GM19043 (cell line): ENCODE results near the gene CRB2.

ENCODE experiments used
- ATAC-seq: cut with Tn5 transposase; IDR thresholded peaks from one replicate; pipeline ENCODE4 v1.9.1; 2021; ENCODE audit warnings: low read depth; ENCODE audit not compliant: unreplicated experiment

CRB2 gene

DNA sequence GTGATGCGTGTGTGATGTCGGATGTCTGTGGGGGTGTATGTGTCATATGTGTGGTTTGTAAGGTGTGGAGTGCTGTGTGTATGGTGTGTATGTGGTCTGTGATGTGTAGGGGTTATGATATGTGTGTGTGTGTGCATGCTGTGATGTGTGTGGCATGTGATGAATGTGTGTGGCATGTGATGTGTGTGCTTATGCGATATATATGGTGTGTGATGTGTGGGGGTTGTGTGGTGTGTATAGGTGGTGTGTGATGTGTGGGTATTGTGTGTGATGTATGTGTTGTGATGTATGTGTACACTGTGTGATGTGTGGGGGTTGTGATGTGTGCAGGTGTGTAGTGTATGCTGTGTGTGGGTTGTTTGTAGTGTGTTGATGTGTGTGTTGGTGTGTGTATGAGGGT is 9.2 kb upstream of the CRB2 start:
- ATAC-seq = no peak

DNA sequence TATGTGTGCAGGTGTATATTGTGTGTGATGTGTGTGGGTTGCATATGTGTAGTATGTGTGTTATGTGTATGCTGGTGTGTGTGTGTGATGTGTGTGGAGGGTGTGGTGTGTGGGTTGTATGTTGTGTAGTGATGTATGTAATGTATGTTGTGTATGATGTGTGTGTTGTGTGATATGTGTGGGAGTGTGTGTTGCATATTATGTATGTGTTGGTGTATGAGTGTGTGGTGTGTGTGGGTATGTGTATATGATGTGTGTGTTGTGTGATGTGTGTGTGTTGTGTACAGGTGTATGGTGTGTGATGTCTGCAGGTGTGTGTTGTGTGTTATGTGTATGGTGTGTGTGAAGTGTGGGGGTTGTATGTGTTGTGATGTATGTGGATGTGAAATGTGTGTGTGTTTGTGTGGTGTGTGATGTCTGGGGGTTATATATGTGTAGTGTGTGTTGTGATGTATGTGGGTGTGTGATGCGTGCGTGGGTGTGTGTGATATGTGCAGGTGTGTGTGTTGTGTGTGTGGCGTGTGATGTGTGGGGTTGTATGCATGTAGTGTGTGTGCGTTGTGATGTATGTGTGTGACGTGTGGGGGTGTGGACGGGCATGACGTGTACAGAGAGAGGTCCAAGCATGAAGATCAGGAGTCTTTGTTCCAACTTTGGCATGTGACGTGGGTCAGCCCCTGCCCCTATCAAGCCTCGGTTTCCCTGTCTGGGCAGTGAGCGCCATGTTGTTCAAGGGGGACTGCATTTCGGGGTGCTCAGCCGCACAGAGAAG is 8.5 kb upstream of the CRB2 start:
- ATAC-seq = no peak

DNA sequence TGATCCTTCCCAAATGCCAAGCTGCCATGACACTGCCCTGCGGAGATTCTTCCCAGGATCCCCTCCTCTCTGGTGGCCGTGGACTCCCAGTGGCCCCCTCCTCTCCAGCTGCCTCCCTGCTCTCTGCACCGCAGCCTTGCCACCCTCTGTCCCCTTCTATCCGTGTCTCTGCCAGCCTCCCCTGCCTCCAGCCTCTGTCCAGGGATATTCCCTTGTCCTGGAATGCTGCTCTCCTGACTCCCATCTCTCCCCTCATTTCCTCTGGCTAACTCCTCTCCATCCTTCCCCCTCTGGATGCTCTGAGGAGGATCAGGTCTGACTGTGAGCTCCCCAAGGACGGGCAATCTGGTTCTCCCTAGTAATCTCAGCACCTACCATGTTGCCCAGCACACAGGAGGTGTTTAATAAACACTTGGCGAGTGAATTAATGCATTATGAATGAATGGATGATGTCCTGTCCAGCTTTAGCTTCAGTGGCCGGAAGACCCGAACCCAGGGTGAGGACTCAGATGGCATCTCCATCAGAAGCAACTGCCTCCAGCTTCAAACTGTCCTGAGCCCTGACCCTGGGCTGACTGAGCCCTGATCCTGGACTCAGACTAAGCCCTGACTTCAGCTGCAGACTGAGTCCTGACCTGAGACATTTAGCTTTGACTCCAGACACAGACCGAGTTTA is 7.5 kb upstream of the CRB2 start:
- ATAC-seq = no peak

GRCh38 chr9:123349033-123349432 is 7.0 kb upstream of the CRB2 start:
- no peak for ATAC-seq

GRCh38 chr9:123349691-123350480 is 6.1 kb upstream of the CRB2 start:
- peak; percentile 46 for ATAC-seq

GRCh38 chr9:123350590-123351310 is 5.2 kb upstream of the CRB2 start:
- ATAC-seq = no peak

GRCh38 chr9:123353041-123353440 is 3.0 kb upstream of the CRB2 start:
- no peak for ATAC-seq

GRCh38 chr9:123353984-123354591 is 1.9 kb upstream of the CRB2 start:
- ATAC-seq = peak; percentile 52

DNA sequence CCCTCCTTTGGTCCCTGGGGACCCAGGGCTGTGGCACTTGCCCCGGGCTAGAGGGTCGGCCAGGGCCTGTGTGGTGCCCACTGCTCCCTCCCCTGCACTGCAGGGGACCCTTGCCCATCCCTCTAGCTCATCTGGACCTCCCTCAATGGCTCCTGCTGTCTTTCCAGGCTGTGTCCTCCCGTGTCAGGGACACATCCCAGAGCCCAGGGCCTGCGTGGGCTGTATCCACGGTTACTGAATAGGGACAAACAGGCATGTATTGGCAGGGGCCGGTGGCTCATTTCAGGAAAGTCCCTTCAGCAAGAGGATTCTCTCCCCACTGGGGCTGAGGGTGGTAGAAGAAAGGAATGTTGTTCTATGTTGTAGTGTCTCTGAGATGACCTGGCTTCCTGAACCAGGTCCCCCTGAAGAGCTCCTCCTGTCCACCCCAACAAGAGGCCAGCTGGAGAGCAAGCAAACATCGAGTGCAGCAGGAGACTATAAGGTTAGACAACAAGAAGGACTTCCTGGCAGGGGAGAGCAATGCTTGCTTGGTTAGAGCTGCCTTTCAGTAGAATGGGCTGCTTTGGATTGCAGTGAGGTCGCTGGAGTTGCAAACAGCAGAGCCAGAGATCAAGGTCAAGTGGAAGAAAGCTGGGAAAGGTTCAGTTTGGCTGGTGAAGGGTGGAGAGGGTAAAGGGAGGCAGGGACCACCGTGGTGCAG is 1.0 kb upstream of the CRB2 start:
- no peak for ATAC-seq

- ATAC-seq = no peak
Observed at GRCh38 chr9:123356851-123357742, 1.1 kb downstream of the CRB2 start.

DNA sequence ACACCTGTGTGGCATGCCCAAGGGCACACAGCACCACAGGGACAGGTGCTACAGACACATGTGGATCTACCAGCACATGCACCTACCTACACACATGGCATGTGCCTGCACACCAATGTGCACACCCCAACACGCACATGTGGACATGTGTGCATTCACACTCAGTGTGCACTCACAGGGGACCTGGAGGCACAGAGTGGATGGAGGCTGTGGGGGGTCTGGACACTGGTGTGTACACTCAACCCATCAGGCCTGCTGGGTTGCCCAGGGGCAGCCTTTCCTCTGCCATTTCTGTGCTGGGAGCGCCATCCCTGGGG is 1.7 kb downstream of the CRB2 start:
- no peak for ATAC-seq

- ATAC-seq = no peak
Observed at GRCh38 chr9:123358181-123358905, 2.3 kb downstream of the CRB2 start.

GRCh38 chr9:123359106-123359505 is 3.1 kb downstream of the CRB2 start:
- no peak for ATAC-seq

DNA sequence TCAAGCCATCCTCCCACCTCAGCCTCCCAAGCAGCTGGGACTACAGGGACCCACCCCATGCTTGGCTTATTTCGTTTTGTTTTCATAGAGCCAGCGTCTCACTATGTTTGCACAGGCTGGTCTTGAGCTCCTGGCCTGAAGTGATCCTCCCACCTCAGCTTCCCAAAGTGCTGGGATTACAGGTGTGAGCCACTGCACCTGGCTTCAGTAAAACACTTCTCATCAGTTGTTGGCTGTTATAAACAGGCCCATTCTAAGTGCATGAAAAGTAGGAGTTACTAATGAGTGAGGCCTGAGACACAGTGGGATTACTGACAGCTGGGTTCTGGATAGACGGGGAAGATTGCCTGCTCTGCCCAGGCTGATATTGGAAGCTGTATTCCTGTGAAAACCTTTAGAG is 3.5 kb downstream of the CRB2 start:
- no peak for ATAC-seq

DNA sequence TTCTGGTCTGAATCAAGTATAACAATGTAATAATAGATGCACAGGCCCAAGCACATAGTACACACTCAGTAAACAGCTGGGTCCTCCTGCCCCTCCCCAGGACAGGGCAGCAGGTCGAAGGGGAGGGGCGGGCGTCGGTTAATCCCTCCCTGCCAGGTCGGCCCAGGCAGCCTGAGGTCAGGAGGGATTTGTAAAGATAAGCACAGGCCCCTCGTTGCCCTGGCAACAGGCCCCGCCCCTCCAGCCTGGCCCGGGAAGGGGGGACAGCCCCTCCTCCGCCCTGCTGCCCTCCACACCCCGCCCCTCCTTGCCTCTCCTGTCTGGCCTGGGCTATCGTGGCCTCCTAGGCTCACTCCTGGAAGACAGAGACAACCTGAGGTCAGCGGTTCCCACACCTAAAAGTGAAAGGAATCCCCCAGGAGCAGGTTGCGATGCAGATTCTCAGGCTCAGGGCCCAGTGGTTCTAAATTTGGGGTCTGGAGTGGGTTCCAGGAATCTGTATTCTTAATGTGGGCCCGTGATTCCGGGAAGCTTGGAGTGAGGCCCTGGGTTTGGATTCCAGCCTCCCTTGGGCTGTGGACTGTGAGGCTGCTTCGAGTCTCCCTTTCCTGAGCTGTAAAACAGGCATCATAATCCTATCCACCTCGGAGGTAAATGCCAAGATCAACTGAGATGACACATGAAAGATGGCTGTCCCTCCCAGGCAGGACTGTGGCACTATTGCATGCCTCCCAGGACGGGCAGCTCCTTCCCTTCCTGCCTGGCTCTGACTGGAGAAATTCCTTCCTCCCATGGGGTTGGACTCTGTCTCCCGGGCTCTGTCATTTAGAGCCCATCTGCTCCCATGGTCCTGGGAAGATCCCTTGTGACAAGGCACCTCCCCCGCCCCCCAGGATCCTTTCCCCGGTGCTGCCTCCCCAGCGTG is 4.4 kb downstream of the CRB2 start:
- no peak for ATAC-seq

GRCh38 chr9:123361086-123361730 is 5.2 kb downstream of the CRB2 start:
- no peak for ATAC-seq
